Measurements from ENCODE around the gene PRKD1.

DNA sequence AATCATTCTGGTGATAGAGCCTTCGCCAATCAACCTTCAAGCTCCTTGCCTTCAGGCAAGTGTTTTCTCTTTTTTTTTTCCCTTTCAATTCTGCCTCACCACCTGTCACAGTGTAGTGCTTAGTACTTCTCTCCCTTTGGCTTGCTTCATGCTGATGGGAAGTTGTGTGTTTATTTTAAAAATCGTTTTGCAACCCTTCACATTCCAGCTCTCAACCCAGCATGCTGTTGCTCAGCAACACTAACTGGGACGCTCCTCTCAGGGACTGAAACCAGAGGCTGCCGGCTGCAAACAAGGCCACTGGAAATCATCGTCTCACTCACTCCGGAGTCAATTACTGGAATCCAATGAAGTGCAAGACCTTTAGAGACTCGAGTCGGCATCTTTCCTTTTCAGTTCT lies 342.7 kb downstream of the PRKD1 start:
- TF ChIP-seq CTCF (IDR thresholded peaks at IDR 0.05; ENCODE audit: poor library complexity) (no peak), EZH2phosphoT487 (IDR thresholded peaks at IDR 0.05; ENCODE audit: low read depth, severe bottlenecking, unreplicated experiment) (no peak)

All from hepatocyte (in vitro differentiated cells).